Stimulated activated memory B cell treated with anti-CD40 and anti-IgM and Interleukin-4, amounts not matched to agents 10 μg/mL and 1 μg/mL and 100 μg/mL, for 72 hours (primary cell): ENCODE data around the gene SLC26A6.

Source experiments
- ATAC-seq: fragments of 150-1000 bp; cut with Tn5 transposase; 2 replicates; pipeline ENCODE4 v1.10.0; 2021
- H3K27ac Mint-ChIP-seq: one replicate; pipeline ENCODE4 v1.8.0; 2022; ENCODE audit warnings: mild to moderate bottlenecking, mixed read lengths
- H3K27me3 Mint-ChIP-seq: one replicate; pipeline ENCODE4 v1.8.0; 2022; ENCODE audit warnings: mixed read lengths
- H3K36me3 Mint-ChIP-seq: one replicate; pipeline ENCODE4 v1.8.0; 2022; ENCODE audit warnings: mixed read lengths
- H3K4me1 Mint-ChIP-seq: one replicate; pipeline ENCODE4 v1.8.0; 2022; ENCODE audit warnings: mixed read lengths
- H3K4me3 Mint-ChIP-seq: one replicate; pipeline ENCODE4 v1.8.0; 2022; ENCODE audit warnings: mild to moderate bottlenecking, moderate library complexity, mixed read lengths
- H3K9me3 Mint-ChIP-seq: one replicate; pipeline ENCODE4 v1.8.0; 2022; ENCODE audit warnings: mixed read lengths

Gene SLC26A6

GRCh38 chr3:48587686-48588085, 47.6 kb downstream of the SLC26A6 start:
- no peak for ATAC-seq
- peaks cover 59% of the 10 kb centered on the region for H3K27me3 Mint-ChIP-seq
- H3K4me1 Mint-ChIP-seq, result no peaks in the 10 kb centered on the region
- H3K36me3 Mint-ChIP-seq, result no peaks in the 10 kb centered on the region
- no peak overlapping the region for H3K4me3 Mint-ChIP-seq
- no peaks in the 10 kb centered on the region for H3K9me3 Mint-ChIP-seq
- no peak overlapping the region for H3K27ac Mint-ChIP-seq

- no peaks in the 10 kb centered on the region for H3K4me1 Mint-ChIP-seq
- peaks cover 66% of the 10 kb centered on the region for H3K27me3 Mint-ChIP-seq
- H3K4me3 Mint-ChIP-seq, result no peak overlapping the region
- no peaks in the 10 kb centered on the region for H3K36me3 Mint-ChIP-seq
- no peaks in the 10 kb centered on the region for H3K9me3 Mint-ChIP-seq
- no peak overlapping the region for H3K27ac Mint-ChIP-seq
- ATAC-seq, result no peak
Measured at GRCh38 chr3:48585411-48585810, 49.9 kb downstream of the SLC26A6 start.

GRCh38 chr3:48584836-48585235, 50.4 kb downstream of the SLC26A6 start:
- Mint-ChIP-seq H3K4me3 (no peak overlapping the region), H3K27me3 (peaks cover 66% of the 10 kb centered on the region), H3K9me3 (no peaks in the 10 kb centered on the region), H3K36me3 (no peaks in the 10 kb centered on the region), H3K27ac (no peak overlapping the region), H3K4me1 (no peaks in the 10 kb centered on the region)
- ATAC-seq, result no peak

- ATAC-seq, result no peak
- Mint-ChIP-seq H3K4me3 (no peak overlapping the region), H3K9me3 (no peaks in the 10 kb centered on the region), H3K4me1 (no peaks in the 10 kb centered on the region), H3K27ac (no peak overlapping the region), H3K27me3 (peaks cover 42% of the 10 kb centered on the region), H3K36me3 (no peaks in the 10 kb centered on the region)
Measured at GRCh38 chr3:48581621-48582481, 53.4 kb downstream of the SLC26A6 start.

- Mint-ChIP-seq H3K27ac (no peak overlapping the region), H3K4me3 (no peak overlapping the region), H3K9me3 (no peaks in the 10 kb centered on the region), H3K4me1 (no peaks in the 10 kb centered on the region), H3K36me3 (no peaks in the 10 kb centered on the region), H3K27me3 (peaks cover 22% of the 10 kb centered on the region)
- no peak for ATAC-seq
Measured at GRCh38 chr3:48576647-48577046, 58.6 kb downstream of the SLC26A6 start.
